HCT116 (cell line): ENCODE measurements around the gene PDZRN4. TPM values are rescaled to one million over a fixed set of nuclear protein-coding genes. Genes with fewer than 3 reads are reported as not detected.

ENCODE experiments used
- ATAC-seq: fragments of 200-7000 bp; cut with Tn5 transposase; 2 replicates; pipeline ENCODE4 v1.9.1; 2020; ENCODE audit warnings: mild to moderate bottlenecking, moderate library complexity
- BruUV-seq: library from RNA; stranded (reverse); fragments of 400-500 nt; replicated peaks from 2 replicates; lab custom pipeline; 2021; lab: Mats Ljungman, UMichigan
- CTCF ChIA-PET: fragments of 300-600 bp; sonication (Branson Sonifier 250); formaldehyde crosslinking; loops from one replicate; lab custom pipeline; 2021; ENCODE audit warnings: antibody characterized with exemption; lab: Charles Lee
- POLR2A ChIA-PET: fragments of 300-600, 350-600 bp; sonication (Branson Sonifier 250); formaldehyde crosslinking; loops from one replicate; lab custom pipeline; 2021; ENCODE audit warnings: antibody characterized with exemption; lab: Charles Lee
- RAD21 ChIA-PET, 2 experiments: fragments of 300-600 bp; sonication (Branson Sonifier 250); formaldehyde crosslinking; loops; one replicate each; lab custom pipeline; 2023; ENCODE audit warnings: low total read pairs in 2 of 2; ENCODE audit not compliant: uncharacterized antibody in 2 of 2, unreplicated experiment in 2 of 2, low non-redundant PET in 1 of 2; lab: Charles Lee
- DNase-seq: peaks from one replicate; pipeline ENCODE4 v3.0.0-alpha.2; 2010; ENCODE audit warnings: low read depth, low spot score
- H2AFZ ChIP-seq: fragments of 200-600 bp; shearing (Covaris generic), sonication (generic); 2 replicates; pipeline ENCODE4 v1.6.1; 2017; ENCODE audit warnings: low read depth, mixed run types, mixed read lengths, antibody characterized with exemption, low read length; ENCODE audit not compliant: poor library complexity, severe bottlenecking
- H3K27ac ChIP-seq: 2 replicates; pipeline ENCODE4 v1.5.1; 2012; ENCODE audit warnings: low read depth, low read length
- H3K27me3 ChIP-seq: fragments of 200-600 bp; sonication (generic); 2 replicates; pipeline ENCODE4 v1.6.1; 2016; ENCODE audit warnings: mixed run types, low read length, mixed read lengths; ENCODE audit not compliant: insufficient read depth
- H3K36me3 ChIP-seq, 2 experiments: fragments of 200-500 bp in 1 of 2; fragments of 200-600 bp in 1 of 2; sonication (Bioruptor generic) in 1 of 2; sonication (generic) in 1 of 2; 2 replicates each; pipeline versions ENCODE4 v1.5.1 to v1.6.1; 2014 to 2016; ENCODE audit warnings: low read length in 2 of 2, inconsistent platforms in 1 of 2, mixed read lengths in 1 of 2, mixed run types in 1 of 2; ENCODE audit not compliant: insufficient read depth in 2 of 2, control insufficient read depth in 1 of 2
- H3K4me1 ChIP-seq, 2 experiments: fragments of 200-600 bp in 1 of 2; sonication (generic) in 1 of 2; 2 replicates each; pipeline versions ENCODE4 v1.5.1 to v1.6.1; 2012 to 2017; ENCODE audit warnings: low read length in 2 of 2, inconsistent platforms in 1 of 2, mild to moderate bottlenecking in 1 of 2, mixed read lengths in 1 of 2, mixed run types in 1 of 2, moderate library complexity in 1 of 2; ENCODE audit not compliant: insufficient read depth in 2 of 2, control insufficient read depth in 1 of 2
- H3K4me2 ChIP-seq: fragments of 200-600 bp; sonication (generic); 2 replicates; pipeline ENCODE4 v1.6.1; 2017; ENCODE audit warnings: mixed run types, low read length, mixed read lengths
- H3K4me3 ChIP-seq, 2 experiments: fragments of 200-600 bp in 1 of 2; sonication (generic) in 1 of 2; replicated peaks in 1 of 2; 2 replicates each; pipeline ENCODE4 v1.5.1; 2011 to 2016; ENCODE audit warnings: low read length in 2 of 2, control low read depth in 1 of 2, low read depth in 1 of 2, mild to moderate bottlenecking in 1 of 2, mixed read lengths in 1 of 2, mixed run types in 1 of 2
- H3K79me2 ChIP-seq: fragments of 200-600 bp; sonication (generic); 2 replicates; pipeline ENCODE4 v1.6.1; 2017; ENCODE audit warnings: mild to moderate bottlenecking, mixed run types, low read length, moderate library complexity, mixed read lengths; ENCODE audit not compliant: insufficient read depth
- H3K9ac ChIP-seq: fragments of 200-600 bp; sonication (generic); 2 replicates; pipeline ENCODE4 v1.6.1; 2016; ENCODE audit warnings: low read length, mixed read lengths
- H3K9me2 ChIP-seq: fragments of 200-600 bp; sonication (generic), shearing (Covaris generic); 2 replicates; pipeline ENCODE4 v1.6.1; 2017; ENCODE audit warnings: mixed run types, mild to moderate bottlenecking, moderate library complexity; ENCODE audit not compliant: insufficient read depth
- H3K9me3 ChIP-seq, 2 experiments: fragments of 200-500 bp in 1 of 2; fragments of 200-600 bp in 1 of 2; sonication (Bioruptor generic) in 1 of 2; sonication (generic) in 1 of 2; 2 replicates each; pipeline ENCODE4 v1.6.1; 2014 to 2017; ENCODE audit warnings: low read length in 2 of 2, mixed read lengths in 2 of 2, inconsistent platforms in 1 of 2, low read depth in 1 of 2, mild to moderate bottlenecking in 1 of 2, mixed run types in 1 of 2, moderate library complexity in 1 of 2; ENCODE audit not compliant: control insufficient read depth in 1 of 2, insufficient read depth in 1 of 2
- H4K20me1 ChIP-seq: fragments of 200-600 bp; sonication (generic), shearing (Covaris generic); 2 replicates; pipeline ENCODE4 v1.6.1; 2017; ENCODE audit warnings: mixed run types, mild to moderate bottlenecking, moderate library complexity; ENCODE audit not compliant: insufficient read depth
- EZH2phosphoT487 ChIP-seq: fragments of 200-600 bp; IDR thresholded peaks from 2 replicates; pipeline ENCODE4 v1.6.1; 2018; ENCODE audit warnings: antibody characterized with exemption, borderline replicate concordance
- POLR2AphosphoS5 ChIP-seq: IDR thresholded peaks from 2 replicates; pipeline ENCODE4 v1.6.1; 2011; ENCODE audit warnings: mild to moderate bottlenecking, low read depth, low read length, moderate library complexity
- SP1 ChIP-seq: IDR thresholded peaks from 2 replicates; pipeline ENCODE4 v1.6.1; 2012; ENCODE audit warnings: low read depth
- SRF ChIP-seq: IDR thresholded peaks from 2 replicates; pipeline ENCODE4 v1.6.1; 2012; ENCODE audit warnings: low read depth
- ZBTB33 ChIP-seq: IDR thresholded peaks from 2 replicates; pipeline ENCODE4 v1.6.1; 2011; ENCODE audit warnings: mild to moderate bottlenecking, low read length, moderate library complexity; ENCODE audit not compliant: insufficient replicate concordance; ENCODE audit errors: extremely low read depth
- intact Hi-C: fragments of 100-400 bp; cut with micrococcal nuclease; formaldehyde crosslinking; loops from 2 replicates; pipeline ENCODE4 v1.10.0; 2022
- total RNA-seq: library from RNA; stranded (reverse); gene quantifications from one replicate; pipeline ENCODE4 v1.2.1, GENCODE V29; 2021; ENCODE audit not compliant: unreplicated experiment

The PDZRN4 gene
- total RNA-seq, 1 experiment from 2014 or later, result not detected

- Histone ChIP-seq H3K9ac (no peak overlapping the region), H3K79me2 (no peaks in the 10 kb centered on the region), H4K20me1 (no peaks in the 10 kb centered on the region), H2AFZ (no peak overlapping the region), H3K4me2 (no peak overlapping the region), H3K4me1 (no peaks in the 10 kb centered on the region), H3K36me3 (no peaks in the 10 kb centered on the region), H3K9me3 (no peaks in the 10 kb centered on the region), H3K9me2 (no peaks in the 10 kb centered on the region), H3K27ac (no peak overlapping the region), H3K27me3 (no peaks in the 10 kb centered on the region), H3K4me3 (no peak overlapping the region)
- POLR2A ChIA-PET, result no interaction called here
- DNase-seq (no peak), ATAC-seq (no peak)
- CTCF ChIA-PET, result no interaction called here
- intact Hi-C loops, result no loop called here
- no TSS peak for BruUV-seq
- RAD21 ChIA-PET, result no interaction called here
- TF ChIP-seq EZH2phosphoT487 (no peak), POLR2AphosphoS5 (no peak), SP1 (no peak)
Observed at GRCh38 chr12:41459111-41459905, 271.2 kb downstream of the PDZRN4 start.

GRCh38 chr12:41459906-41460214, 271.7 kb downstream of the PDZRN4 start:
- Histone ChIP-seq H3K4me2 (no peak overlapping the region), H3K27me3 (no peaks in the 10 kb centered on the region), H3K9ac (no peak overlapping the region), H4K20me1 (no peaks in the 10 kb centered on the region), H3K79me2 (no peaks in the 10 kb centered on the region), H3K9me2 (no peaks in the 10 kb centered on the region), H3K36me3 (no peaks in the 10 kb centered on the region), H3K27ac (no peak overlapping the region), H3K4me1 (no peaks in the 10 kb centered on the region), H3K9me3 (no peaks in the 10 kb centered on the region), H3K4me3 (no peak overlapping the region), H2AFZ (no peak overlapping the region)
- ATAC-seq, result no peak
- TF ChIP-seq SRF, result no peak
- no peak for TF ChIP-seq SP1
- no peak for TF ChIP-seq ZBTB33
- CTCF ChIA-PET, result no interaction called here
- RAD21 ChIA-PET, result no interaction called here
- DNase-seq, result no peak
- POLR2A ChIA-PET, result no interaction called here
- intact Hi-C loops, result no loop called here
- no TSS peak for BruUV-seq
